ENCODE measurements around the gene ODF2L.

GRCh38 chr1:86362807-86363206, 33.3 kb downstream of the ODF2L start:
- TF ChIP-seq CTCF (IDR thresholded peaks at IDR 0.05; ENCODE audit: poor library complexity) (no peak), EZH2 (IDR thresholded peaks at IDR 0.05; ENCODE audit: borderline replicate concordance) (no peak), EZH2phosphoT487 (IDR thresholded peaks at IDR 0.05; ENCODE audit: low read depth, severe bottlenecking, unreplicated experiment) (no peak)
